Memory B cell (primary cell): ENCODE results near the gene PDHX.
"Not testable (repeated sequence)": the region's sequence is repeated elsewhere in the genome, so short reads cannot be mapped to it uniquely, and the experiment has no call there.

Source experiments
- ATAC-seq: fragments of 150-1000 bp; cut with Tn5 transposase; 2 replicates; pipeline ENCODE4 v1.10.0; 2021; ENCODE audit warnings: low read depth, mild to moderate bottlenecking, moderate library complexity
- DNase-seq, 2 donors: peaks; one replicate each; pipeline ENCODE4 v3.0.0; 2022; ENCODE audit warnings: low spot score in 2 of 2
- H3K27ac Mint-ChIP-seq: one replicate; pipeline ENCODE4 v1.8.0; 2022; ENCODE audit warnings: mild to moderate bottlenecking, moderate library complexity, mixed read lengths
- H3K27me3 Mint-ChIP-seq: one replicate; pipeline ENCODE4 v1.8.0; 2022; ENCODE audit warnings: mixed read lengths
- H3K36me3 Mint-ChIP-seq: one replicate; pipeline ENCODE4 v1.8.0; 2022; ENCODE audit warnings: mild to moderate bottlenecking, mixed read lengths
- H3K4me1 Mint-ChIP-seq: one replicate; pipeline ENCODE4 v1.8.0; 2022; ENCODE audit warnings: mixed read lengths
- H3K4me3 Mint-ChIP-seq: one replicate; pipeline ENCODE4 v1.8.0; 2022; ENCODE audit warnings: mild to moderate bottlenecking, moderate library complexity, mixed read lengths
- H3K9me3 Mint-ChIP-seq: one replicate; pipeline ENCODE4 v1.8.0; 2022; ENCODE audit warnings: mixed read lengths

Gene PDHX

DNA sequence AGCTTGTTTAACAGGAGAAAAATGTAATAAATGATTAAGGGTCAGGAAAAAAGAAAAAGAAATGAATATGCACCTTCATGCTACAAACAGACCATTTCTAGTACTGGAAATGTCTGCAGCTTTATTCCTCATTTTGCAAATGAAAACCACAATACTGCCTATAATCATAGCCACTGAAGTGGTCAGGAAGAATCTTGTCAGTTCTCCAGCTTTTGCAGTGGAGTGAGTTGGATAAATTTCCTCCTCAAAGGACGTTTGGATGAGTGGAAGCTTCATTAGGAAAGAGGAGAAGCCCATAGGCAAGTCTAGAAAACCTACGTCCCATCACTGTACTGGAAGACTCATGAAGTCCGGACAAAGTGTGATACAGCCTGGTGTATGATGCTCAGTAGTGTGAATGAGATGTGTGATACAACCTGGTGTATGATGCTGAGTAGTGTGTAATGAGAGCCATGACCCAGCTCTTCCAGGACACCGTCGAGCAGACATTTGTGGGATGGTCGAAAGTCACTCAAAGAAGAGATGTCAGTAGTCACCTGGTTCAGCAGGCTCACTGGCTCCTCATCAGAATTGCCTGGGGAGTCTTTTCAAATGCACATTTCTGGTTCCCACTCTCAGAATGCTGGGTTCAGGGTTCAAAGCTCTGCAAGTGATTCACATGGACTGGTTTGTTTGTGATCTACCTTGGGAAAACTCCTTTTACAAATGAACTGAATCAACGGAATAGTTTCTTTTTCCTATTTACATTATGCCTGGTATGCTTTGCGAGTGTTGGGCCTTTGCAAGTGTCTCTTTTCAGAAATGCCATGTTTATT lies 101.3 kb downstream of the PDHX start:
- Mint-ChIP-seq H3K9me3 (no peaks in the 10 kb centered on the region), H3K27me3 (no peaks in the 10 kb centered on the region), H3K27ac (no peak overlapping the region)

DNA sequence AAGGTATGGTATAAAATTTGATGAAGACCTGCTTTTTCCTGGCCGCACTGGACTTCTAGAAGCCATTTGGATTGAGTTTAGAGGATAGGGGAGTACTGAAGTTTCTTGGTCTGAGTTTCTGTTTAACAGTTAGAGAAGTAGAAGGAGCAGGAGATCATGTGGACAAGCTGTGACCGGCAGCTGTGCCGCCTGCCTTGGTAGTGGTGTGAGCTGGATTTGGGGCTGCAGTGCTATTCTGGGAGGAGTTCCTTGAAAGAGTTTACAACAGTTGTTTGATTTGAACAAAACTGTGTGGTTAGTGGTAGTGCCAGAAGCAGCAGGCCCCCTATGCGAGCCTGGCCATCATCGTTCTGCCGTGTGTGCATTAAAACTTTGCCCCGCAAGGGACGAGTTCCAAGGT lies 105.2 kb downstream of the PDHX start:
- no peaks in the 10 kb centered on the region for H3K27me3 Mint-ChIP-seq
- no peak overlapping the region for H3K27ac Mint-ChIP-seq
- no peak for DNase-seq
- no peak for ATAC-seq
- H3K4me3 Mint-ChIP-seq = no peak overlapping the region
- peaks cover 2% of the 10 kb centered on the region for H3K4me1 Mint-ChIP-seq
- H3K9me3 Mint-ChIP-seq = peaks cover 17% of the 10 kb centered on the region
- peaks cover 15% of the 10 kb centered on the region for H3K36me3 Mint-ChIP-seq

More for the DNA sequence above, 101.3 kb downstream of the PDHX start:
- no peak for ATAC-seq
- Mint-ChIP-seq H3K36me3 (peaks cover 2% of the 10 kb centered on the region), H3K4me3 (no peak overlapping the region), H3K4me1 (peaks cover 15% of the 10 kb centered on the region)
- DNase-seq = no peak

DNA sequence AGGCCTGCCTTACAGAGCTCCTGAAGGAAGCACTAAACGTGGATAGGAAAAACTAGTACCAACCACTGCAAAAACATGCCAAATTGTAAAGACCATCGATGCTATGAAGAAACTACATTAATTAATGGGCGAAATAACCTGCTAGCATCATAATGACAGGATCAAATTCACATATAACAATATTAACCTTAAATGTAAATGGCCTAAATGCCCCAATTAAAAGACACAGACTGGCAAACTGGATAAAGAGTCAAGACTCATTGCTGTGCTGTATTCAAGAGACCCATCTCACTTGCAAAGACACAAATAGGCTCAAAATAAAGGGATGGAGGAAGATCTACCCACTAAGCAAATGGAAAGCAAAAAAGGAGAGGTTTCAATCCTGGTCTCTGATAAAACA lies 107.5 kb downstream of the PDHX start:
- not testable (repeated sequence) for H3K27ac Mint-ChIP-seq, ATAC-seq, H3K27me3 Mint-ChIP-seq, H3K4me1 Mint-ChIP-seq, DNase-seq, H3K4me3 Mint-ChIP-seq
- peaks cover 15% of the 10 kb centered on the region for H3K36me3 Mint-ChIP-seq
- peaks cover 20% of the 10 kb centered on the region for H3K9me3 Mint-ChIP-seq

DNA sequence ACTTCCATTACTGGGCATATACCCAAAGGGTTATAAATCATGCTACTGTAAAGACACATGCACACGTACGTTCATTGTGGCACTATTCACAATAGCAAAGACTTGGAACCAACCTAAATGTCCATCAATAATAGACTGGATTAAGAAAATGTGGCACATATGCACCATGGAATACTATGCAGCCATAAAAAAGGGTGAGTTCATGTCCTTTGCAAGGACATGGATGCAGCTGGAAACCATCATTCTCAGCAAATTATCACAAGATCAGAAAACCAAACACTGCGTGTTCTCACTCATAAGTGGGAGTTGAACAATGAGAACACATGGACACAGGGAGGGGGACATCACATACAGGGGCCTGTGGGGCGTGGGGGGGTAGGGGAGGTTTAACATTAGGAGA lies 111.6 kb downstream of the PDHX start:
- H3K4me3 Mint-ChIP-seq, H3K27ac Mint-ChIP-seq, ATAC-seq, DNase-seq, H3K27me3 Mint-ChIP-seq: not testable (repeated sequence)
- Mint-ChIP-seq H3K4me1 (peaks cover 17% of the 10 kb centered on the region), H3K36me3 (peaks cover 13% of the 10 kb centered on the region), H3K9me3 (peaks cover 20% of the 10 kb centered on the region)

DNA sequence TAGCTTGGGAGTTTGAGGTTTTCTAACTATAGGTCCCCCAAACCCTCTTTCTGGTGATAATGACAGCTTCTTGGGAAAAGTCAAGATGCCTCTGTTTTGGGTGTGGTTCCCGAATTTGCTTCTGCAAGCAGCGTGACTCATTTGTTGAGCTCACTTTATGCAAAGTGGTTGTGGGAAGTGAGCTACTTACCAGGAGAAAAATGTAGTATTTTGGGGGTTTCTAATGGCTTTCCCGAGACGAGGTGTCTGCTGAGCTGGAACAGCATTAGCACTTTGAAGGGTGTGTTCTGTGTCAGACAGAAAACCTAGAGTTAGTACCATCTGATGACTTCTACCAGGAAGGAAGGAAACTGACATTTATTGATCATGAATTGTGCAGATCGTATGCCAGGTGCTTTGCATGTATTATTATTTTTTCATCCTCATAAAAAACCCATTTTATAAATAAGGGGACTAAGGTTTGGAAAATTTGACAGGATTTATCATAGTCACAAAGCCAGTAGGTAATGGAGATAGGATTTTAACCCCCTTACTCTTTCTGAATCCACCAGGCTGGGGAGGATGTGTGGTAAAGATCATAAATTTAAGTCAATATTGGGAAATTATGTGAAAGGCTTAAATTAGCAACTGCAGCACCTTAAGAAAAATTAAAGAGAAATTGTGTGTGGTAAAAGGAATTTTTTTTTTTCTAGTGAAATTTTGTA lies 113.7 kb downstream of the PDHX start:
- Mint-ChIP-seq H3K36me3 (peaks cover under 1% of the 10 kb centered on the region), H3K27me3 (no peaks in the 10 kb centered on the region), H3K4me1 (peaks cover 17% of the 10 kb centered on the region), H3K9me3 (peaks cover 4% of the 10 kb centered on the region), H3K4me3 (peak overlapping the region; percentile 50), H3K27ac (peak overlapping the region; percentile 75)
- ATAC-seq (peak; percentile 85), DNase-seq (no peak)

DNA sequence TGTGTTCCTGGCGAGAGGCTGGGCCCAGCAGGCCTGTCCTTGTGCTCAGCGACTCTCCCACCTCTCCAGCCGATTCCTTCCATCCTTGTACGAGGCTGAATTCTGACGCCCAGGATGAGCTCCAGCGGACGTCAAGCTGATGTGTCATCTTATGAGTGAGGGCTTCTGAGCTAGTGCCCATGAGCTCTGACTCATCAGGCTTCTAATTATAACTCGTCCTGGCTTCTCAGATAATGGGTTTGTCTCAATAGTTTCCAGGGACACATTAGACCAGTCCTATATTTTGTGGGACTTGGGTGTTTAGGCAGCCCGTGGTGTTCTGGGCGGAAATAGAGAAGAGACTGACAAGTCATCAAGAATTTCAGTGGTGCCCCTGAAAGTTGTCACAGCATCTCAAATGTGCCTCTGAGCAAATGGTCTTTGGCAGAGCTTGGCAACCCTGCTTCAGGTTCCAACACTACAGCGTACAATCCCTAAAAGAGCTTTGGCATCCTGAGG lies 114.3 kb downstream of the PDHX start:
- peaks cover 4% of the 10 kb centered on the region for H3K9me3 Mint-ChIP-seq
- no peaks in the 10 kb centered on the region for H3K27me3 Mint-ChIP-seq
- peaks cover 24% of the 10 kb centered on the region for H3K4me1 Mint-ChIP-seq
- no peak for DNase-seq
- H3K4me3 Mint-ChIP-seq = peak overlapping the region; percentile 50
- no peak for ATAC-seq
- H3K36me3 Mint-ChIP-seq = peaks cover 2% of the 10 kb centered on the region
- peak overlapping the region; percentile 75 for H3K27ac Mint-ChIP-seq

DNA sequence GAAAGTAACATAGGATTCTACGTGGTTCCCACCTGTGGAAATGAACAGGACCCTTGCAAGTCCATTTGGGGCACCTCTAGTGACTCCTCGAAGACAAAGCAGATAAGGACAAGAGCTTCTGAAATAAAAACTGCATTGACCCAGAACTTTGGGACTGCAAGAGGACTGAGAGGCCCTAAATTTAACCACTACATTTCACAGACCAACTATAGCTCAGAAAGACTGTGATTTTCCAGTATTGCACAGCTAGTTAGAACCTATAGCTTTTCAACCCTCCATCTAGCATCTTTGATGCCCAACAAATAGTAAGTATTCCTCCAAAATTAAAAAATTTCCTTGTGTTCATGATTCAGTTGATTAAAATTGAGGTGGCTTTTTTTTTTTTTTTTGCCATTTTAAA lies 114.9 kb downstream of the PDHX start:
- H3K4me1 Mint-ChIP-seq = peaks cover 27% of the 10 kb centered on the region

DNA sequence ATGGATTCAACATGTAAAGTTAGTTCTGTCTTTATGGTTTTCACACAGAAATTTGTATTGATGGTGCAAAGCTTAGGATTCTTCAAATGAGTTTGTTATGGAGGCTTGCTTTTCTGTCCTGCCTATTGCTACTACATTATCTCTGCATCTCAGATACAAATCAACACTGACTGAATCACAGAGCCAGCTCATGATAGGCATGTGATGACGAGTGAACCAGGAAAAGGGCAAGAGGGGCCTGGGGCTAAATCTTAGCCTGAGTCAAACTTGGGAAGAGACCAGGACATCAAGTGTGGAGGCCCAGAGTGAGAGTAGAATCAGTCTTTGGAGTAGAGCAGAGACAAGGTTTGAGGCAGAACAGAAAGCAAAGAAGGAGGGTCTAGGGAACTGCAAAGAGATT lies 115.4 kb downstream of the PDHX start:
- ATAC-seq = no peak
- no peaks in the 10 kb centered on the region for H3K27me3 Mint-ChIP-seq
- peaks cover 1% of the 10 kb centered on the region for H3K9me3 Mint-ChIP-seq
- no peak for DNase-seq
- H3K27ac Mint-ChIP-seq = no peak overlapping the region
- no peak overlapping the region for H3K4me3 Mint-ChIP-seq
- H3K36me3 Mint-ChIP-seq = peaks cover 2% of the 10 kb centered on the region
- H3K4me1 Mint-ChIP-seq = peaks cover 24% of the 10 kb centered on the region

More for the DNA sequence above, 114.9 kb downstream of the PDHX start:
- Mint-ChIP-seq H3K4me3 (no peak overlapping the region), H3K27me3 (no peaks in the 10 kb centered on the region), H3K27ac (no peak overlapping the region), H3K36me3 (peaks cover 2% of the 10 kb centered on the region), H3K9me3 (peaks cover 4% of the 10 kb centered on the region)
- no peak for DNase-seq
- no peak for ATAC-seq

DNA sequence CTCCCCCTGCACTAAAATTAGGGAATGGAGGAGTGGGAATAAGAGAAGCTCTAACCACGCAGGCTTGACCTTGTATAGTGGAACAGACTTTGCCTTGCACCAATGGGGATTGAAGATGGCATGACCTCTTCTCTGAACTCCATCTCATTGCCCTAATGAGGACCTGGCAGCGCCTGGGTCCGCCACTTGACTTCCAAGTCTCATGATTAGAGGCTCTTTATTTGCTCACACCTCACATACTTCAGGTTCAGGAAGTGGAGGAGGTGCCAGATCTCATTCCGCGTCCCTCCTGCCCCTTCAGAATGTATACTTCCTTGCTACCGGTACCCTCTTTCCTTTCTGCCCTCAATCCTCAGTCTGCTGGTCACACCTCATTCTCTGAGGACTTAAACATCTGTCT lies 116.6 kb downstream of the PDHX start:
- Mint-ChIP-seq H3K4me3 (no peak overlapping the region), H3K27me3 (no peaks in the 10 kb centered on the region), H3K27ac (peak overlapping the region; percentile 22), H3K36me3 (peaks cover 2% of the 10 kb centered on the region), H3K9me3 (no peaks in the 10 kb centered on the region), H3K4me1 (peaks cover 24% of the 10 kb centered on the region)
- DNase-seq = no peak
- no peak for ATAC-seq

DNA sequence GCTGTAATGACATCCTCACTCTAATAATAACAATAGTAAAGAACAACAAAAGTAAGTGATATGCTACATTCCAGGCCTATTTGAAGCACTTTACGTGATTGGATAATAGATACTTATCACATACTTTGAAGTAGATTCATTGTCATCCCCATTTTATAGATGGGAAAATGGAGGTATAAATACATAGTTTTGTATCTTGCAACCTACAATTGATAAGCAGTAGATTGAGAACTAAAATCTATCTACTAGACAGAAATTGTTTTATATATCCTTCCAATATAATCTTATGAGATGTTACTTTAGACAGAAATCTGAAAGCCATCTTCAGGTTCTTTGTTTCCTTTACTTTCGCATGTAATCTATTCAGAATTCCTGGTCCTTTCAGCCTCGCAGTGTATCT lies 118.0 kb downstream of the PDHX start:
- no peak overlapping the region for H3K4me3 Mint-ChIP-seq
- no peaks in the 10 kb centered on the region for H3K27me3 Mint-ChIP-seq
- no peaks in the 10 kb centered on the region for H3K9me3 Mint-ChIP-seq
- ATAC-seq = no peak
- no peak for DNase-seq
- H3K4me1 Mint-ChIP-seq = peaks cover 24% of the 10 kb centered on the region
- no peak overlapping the region for H3K27ac Mint-ChIP-seq
- peaks cover 2% of the 10 kb centered on the region for H3K36me3 Mint-ChIP-seq

DNA sequence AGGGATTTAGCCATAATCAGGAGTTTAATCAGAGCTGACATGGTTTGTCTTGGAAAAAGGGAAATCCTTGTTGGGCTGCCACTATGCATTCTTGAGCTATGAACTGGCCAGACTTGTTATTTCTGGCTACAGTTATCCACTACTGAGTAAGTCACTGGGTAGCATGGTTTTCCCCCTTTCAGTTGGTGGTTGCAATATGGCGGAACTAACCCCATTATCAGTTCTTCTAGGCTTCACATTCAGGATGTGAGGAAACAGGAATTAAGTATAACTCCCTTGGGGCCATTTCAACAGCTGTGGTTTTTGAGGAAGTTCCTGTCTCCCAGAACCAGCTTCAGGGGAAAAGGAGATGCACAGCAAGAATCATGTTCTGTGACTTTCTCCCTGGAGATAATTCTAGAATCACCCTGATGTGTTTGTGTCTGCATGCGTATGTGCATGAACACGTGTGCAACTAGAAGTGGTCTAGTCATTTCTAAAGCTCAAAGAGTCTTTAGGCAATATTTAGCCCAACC lies 119.5 kb downstream of the PDHX start:
- peaks cover 21% of the 10 kb centered on the region for H3K4me1 Mint-ChIP-seq
- peaks cover 2% of the 10 kb centered on the region for H3K36me3 Mint-ChIP-seq
- peak overlapping the region; percentile 4 for H3K27ac Mint-ChIP-seq
- H3K4me3 Mint-ChIP-seq = no peak overlapping the region
- ATAC-seq = peak; percentile 20
- no peak for DNase-seq
- no peaks in the 10 kb centered on the region for H3K9me3 Mint-ChIP-seq
- H3K27me3 Mint-ChIP-seq = no peaks in the 10 kb centered on the region

DNA sequence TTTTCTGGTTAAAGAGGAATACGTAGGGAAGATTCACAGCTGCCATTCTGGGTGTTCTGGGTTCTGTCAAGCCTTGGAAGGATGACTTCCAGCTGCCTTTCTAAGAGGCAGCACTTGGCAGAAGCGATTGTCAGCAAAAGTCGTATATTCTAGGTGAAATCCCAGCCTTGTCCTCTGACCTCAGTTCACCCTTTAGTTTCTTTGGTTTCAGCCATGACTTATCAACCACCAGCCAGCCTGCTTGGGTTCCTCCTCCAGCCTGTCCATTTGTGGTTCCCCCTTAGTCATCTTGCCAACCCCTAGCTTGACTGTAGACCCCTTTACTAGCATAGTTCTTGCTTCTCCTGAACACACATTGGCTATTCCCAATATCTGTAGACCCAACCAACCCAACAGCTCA lies 120.2 kb downstream of the PDHX start:
- Mint-ChIP-seq H3K4me1 (peaks cover 24% of the 10 kb centered on the region), H3K4me3 (no peak overlapping the region), H3K27me3 (no peaks in the 10 kb centered on the region), H3K27ac (peak overlapping the region; percentile 38), H3K9me3 (no peaks in the 10 kb centered on the region), H3K36me3 (peaks cover 2% of the 10 kb centered on the region)
- DNase-seq (no peak), ATAC-seq (no peak)

DNA sequence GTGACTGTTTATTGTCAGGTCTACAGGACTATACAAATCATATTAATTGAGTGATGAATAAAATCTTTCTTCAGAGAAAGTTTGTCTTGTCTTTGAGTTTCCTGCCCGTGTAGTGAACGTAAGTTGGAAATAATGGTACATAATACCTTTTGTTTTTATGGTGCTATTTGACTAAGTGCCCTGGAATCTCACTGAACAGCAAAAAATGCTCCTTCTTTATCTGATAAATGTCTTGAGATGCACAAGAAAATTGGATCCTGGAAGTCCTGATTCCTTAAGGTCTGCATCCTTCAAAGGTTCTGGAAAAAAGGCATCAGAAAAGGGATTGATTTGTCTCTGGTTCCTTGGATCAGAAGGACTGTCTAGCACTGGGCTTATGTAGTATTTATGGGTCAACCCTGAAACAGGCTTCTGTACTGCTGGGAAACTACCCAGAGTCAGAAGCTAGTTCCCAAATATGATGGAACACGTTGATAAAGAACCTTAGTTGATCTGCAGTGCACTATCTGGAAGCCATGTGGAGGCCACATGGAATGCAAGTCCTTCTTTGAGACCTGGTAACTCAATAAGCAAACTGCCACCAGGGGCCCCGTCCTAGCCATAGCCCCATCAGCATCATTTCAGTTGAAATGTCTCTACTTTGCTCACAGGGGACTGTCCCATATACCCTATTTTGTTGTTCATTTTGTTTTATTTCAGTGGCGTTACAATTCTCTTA lies 122.0 kb downstream of the PDHX start:
- DNase-seq = no peak
- H3K9me3 Mint-ChIP-seq = no peaks in the 10 kb centered on the region
- peak overlapping the region; percentile 72 for H3K27ac Mint-ChIP-seq
- H3K36me3 Mint-ChIP-seq = peaks cover 2% of the 10 kb centered on the region
- H3K27me3 Mint-ChIP-seq = no peaks in the 10 kb centered on the region
- H3K4me1 Mint-ChIP-seq = peaks cover 26% of the 10 kb centered on the region
- H3K4me3 Mint-ChIP-seq = no peak overlapping the region
- no peak for ATAC-seq

DNA sequence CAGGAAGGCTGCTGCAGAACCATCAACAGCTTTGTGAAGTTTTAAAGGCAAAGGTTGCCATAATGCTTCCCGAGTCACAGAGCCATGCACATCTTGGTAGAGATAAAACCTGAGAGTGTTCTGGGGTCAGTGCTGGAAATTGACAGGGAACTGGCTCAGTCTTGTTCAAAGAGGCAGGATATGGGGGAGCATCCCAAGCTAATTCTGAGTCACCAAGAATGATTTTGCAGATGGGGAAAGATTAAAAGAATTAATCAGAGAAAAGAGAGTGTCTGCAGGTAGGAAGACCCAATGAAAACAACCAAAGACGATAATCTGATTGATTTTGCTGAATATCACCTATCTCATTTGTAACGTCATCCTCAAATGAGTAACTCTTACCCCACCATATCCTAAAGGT lies 122.7 kb downstream of the PDHX start:
- peak overlapping the region; percentile 72 for H3K27ac Mint-ChIP-seq

More for the DNA sequence above, 122.7 kb downstream of the PDHX start:
- Mint-ChIP-seq H3K27me3 (no peaks in the 10 kb centered on the region), H3K4me3 (no peak overlapping the region), H3K4me1 (peaks cover 26% of the 10 kb centered on the region), H3K36me3 (peaks cover 2% of the 10 kb centered on the region), H3K9me3 (no peaks in the 10 kb centered on the region)
- no peak for ATAC-seq
- no peak for DNase-seq
